ENCODE measurements around the gene PLAC8. TPM values are rescaled to one million over a fixed set of nuclear protein-coding genes. Genes with fewer than 3 reads are reported as not detected.

PLAC8 gene
- total RNA-seq, 1 experiment from 2014 or later, result 3.3 TPM

- Mint-ChIP-seq H3K27me3 (ENCODE audit: insufficient read depth, unreplicated experiment) (no peaks in the 10 kb centered on the region), H3K27ac (ENCODE audit: low read depth, unreplicated experiment) (no peak overlapping the region), H3K4me3 (ENCODE audit: unreplicated experiment) (no peak overlapping the region), H3K9me3 (ENCODE audit: unreplicated experiment) (no peaks in the 10 kb centered on the region), H3K36me3 (ENCODE audit: insufficient read depth, unreplicated experiment) (peaks cover 7% of the 10 kb centered on the region), H3K4me1 (ENCODE audit: insufficient read depth, unreplicated experiment) (peaks cover 15% of the 10 kb centered on the region)
- CTCF ChIA-PET, result interaction anchor here (0.6 to 0.9 kb wide), 2 partner anchors 9 to 423 kb away, joined by 3 to 4 read pairs; no protein-coding TSS in a partner anchor
- intact Hi-C loops (cut with micrococcal nuclease), result no loop called here
- POLR2A ChIA-PET, result interaction anchor here (0.5 to 0.6 kb wide), 2 partner anchors 90 to 315 kb away, joined by 3 read pairs; no protein-coding TSS in a partner anchor
- TF ChIP-seq CTCF (IDR thresholded peaks at IDR 0.05; ENCODE audit: unreplicated experiment), result no peak
- DNase-seq (ENCODE audit: unreplicated experiment), result no peak
- no TSS peak for BruUV-seq (replicated peaks)
Observed at GRCh38 chr4:83118869-83119268, 4.3 kb upstream of the PLAC8 start.

GRCh38 chr4:83115656-83116285 is 1.2 kb upstream of the PLAC8 start:
- peak overlapping the region; percentile 98 for H3K27ac Mint-ChIP-seq (ENCODE audit: low read depth, unreplicated experiment)
- peaks cover 22% of the 10 kb centered on the region for H3K4me1 Mint-ChIP-seq (ENCODE audit: insufficient read depth, unreplicated experiment)
- TF ChIP-seq CTCF (IDR thresholded peaks at IDR 0.05; ENCODE audit: unreplicated experiment), result no peak
- no peak for DNase-seq (ENCODE audit: unreplicated experiment)
- CTCF ChIA-PET, result interaction anchor here (0.6 kb wide), 2 partner anchors 80 to 166 kb away, joined by 3 read pairs; partner anchors contain the start of gene COPS4
- H3K9me3 Mint-ChIP-seq (ENCODE audit: unreplicated experiment), result no peaks in the 10 kb centered on the region
- peaks cover 7% of the 10 kb centered on the region for H3K36me3 Mint-ChIP-seq (ENCODE audit: insufficient read depth, unreplicated experiment)
- no peaks in the 10 kb centered on the region for H3K27me3 Mint-ChIP-seq (ENCODE audit: insufficient read depth, unreplicated experiment)
- intact Hi-C loops (cut with micrococcal nuclease), result no loop called here
- no TSS peak for BruUV-seq (replicated peaks)
- POLR2A ChIA-PET, result interaction anchor here (0.7 to 2.1 kb wide), 11 partner anchors 8 to 241 kb away, joined by 3 to 12 read pairs (median 5); no protein-coding TSS in a partner anchor
- H3K4me3 Mint-ChIP-seq (ENCODE audit: unreplicated experiment), result no peak overlapping the region

- H3K4me3 Mint-ChIP-seq (ENCODE audit: unreplicated experiment), result peak overlapping the region; percentile 57
- CTCF ChIA-PET, result interaction anchor here (0.6 to 1.6 kb wide), 4 partner anchors 9 to 167 kb away, joined by 3 to 5 read pairs (median 3); no protein-coding TSS in a partner anchor
- intact Hi-C loops (cut with micrococcal nuclease), result no loop called here
Observed at GRCh38 chr4:83115000-83115399, 471 bp upstream of the PLAC8 start.

More at GRCh38 chr4:83115000-83115399, 471 bp upstream of the PLAC8 start:
- POLR2A ChIA-PET, result interaction anchor here (0.8 to 2.1 kb wide), 14 partner anchors 8 to 242 kb away, joined by 3 to 12 read pairs (median 5); partner anchors contain the start of genes COPS4 and COQ2
- TSS peak; percentile 30 for BruUV-seq (replicated peaks)
- Mint-ChIP-seq H3K9me3 (ENCODE audit: unreplicated experiment) (no peaks in the 10 kb centered on the region), H3K27me3 (ENCODE audit: insufficient read depth, unreplicated experiment) (no peaks in the 10 kb centered on the region), H3K36me3 (ENCODE audit: insufficient read depth, unreplicated experiment) (peaks cover 7% of the 10 kb centered on the region), H3K27ac (ENCODE audit: low read depth, unreplicated experiment) (peak overlapping the region; percentile 98), H3K4me1 (ENCODE audit: insufficient read depth, unreplicated experiment) (peaks cover 27% of the 10 kb centered on the region)
- no peak for TF ChIP-seq CTCF (IDR thresholded peaks at IDR 0.05; ENCODE audit: unreplicated experiment)
- peak; percentile 36 for DNase-seq (ENCODE audit: unreplicated experiment)

Data from MCF 10A (cell line).